K562 (cell line): Measurements from ENCODE around the gene SEMA6C. TPM values are rescaled to one million over a fixed set of nuclear protein-coding genes. Genes with fewer than 3 reads are reported as not detected.

ENCODE experiments used
- ATAC-seq: fragments of 200-7000 bp; cut with Tn5 transposase; 3 replicates; pipeline ENCODE4 v1.9.1; 2020; ENCODE audit warnings: moderate library complexity
- BruUV-seq: library from RNA; stranded (reverse); fragments of 400-500 nt; replicated peaks from 2 replicates; lab custom pipeline; 2021; lab: Mats Ljungman, UMichigan
- CTCF ChIA-PET: fragments of 300-600 bp; formaldehyde crosslinking; extraction: SDS; loops from one replicate; lab custom pipeline; 2021; ENCODE audit warnings: low intra/inter-chr PET ratio; lab: Yijun Ruan, JAX
- POLR2A ChIA-PET: fragments of 300-600, 350-650 bp; sonication (Branson Sonifier 250); formaldehyde crosslinking; extraction: SDS; loops from one replicate; lab custom pipeline; 2021; ENCODE audit warnings: antibody characterized with exemption, inconsistent platforms; lab: Yijun Ruan, JAX
- DNase-seq, 4 experiments: peaks; one replicate each; pipeline versions ENCODE4 v3.0.0 to v3.0.0-alpha.2; 2011 to 2018; ENCODE audit warnings: low spot score in 3 of 4, mixed read lengths in 3 of 4; ENCODE audit errors: extremely low read depth in 1 of 4
- FAIRE-seq: peaks from 2 replicates; lab custom pipeline; 2011; peaks lifted over from hg19 to GRCh38; lab: Jason Lieb, UNC
- H2AFZ ChIP-seq: 2 replicates; pipeline ENCODE4 v1.6.0; 2011; ENCODE audit warnings: low read depth, low read length, control low read depth, inconsistent platforms
- H3K27ac ChIP-seq: fragments of 200-600 bp; 3 replicates; pipeline ENCODE4 v1.8.0; 2011; ENCODE audit warnings: low read depth, mild to moderate bottlenecking, control low read depth, inconsistent platforms, low read length, moderate library complexity, mixed read lengths; ENCODE audit errors: extremely low read depth
- H3K27me3 ChIP-seq, 2 experiments: fragments of 300-600 bp in 1 of 2; 2 replicates in 1 of 2; 3 replicates in 1 of 2; pipeline versions ENCODE4 v1.6.0 to v1.8.0; 2011; ENCODE audit warnings: inconsistent platforms in 2 of 2, low read length in 2 of 2, mild to moderate bottlenecking in 1 of 2, mixed read lengths in 1 of 2, moderate library complexity in 1 of 2; ENCODE audit not compliant: control insufficient read depth in 2 of 2, insufficient read depth in 2 of 2
- H3K36me3 ChIP-seq: fragments of 300-600 bp; 3 replicates; pipeline ENCODE4 v1.8.0; 2011; ENCODE audit warnings: mild to moderate bottlenecking, low read length, inconsistent platforms; ENCODE audit not compliant: control insufficient read depth, insufficient read depth
- H3K4me1 ChIP-seq, 2 experiments: fragments of 200-600 bp in 1 of 2; replicated peaks in 1 of 2; 2 replicates in 1 of 2; 3 replicates in 1 of 2; pipeline versions ENCODE4 v1.5.1 to v1.8.0; 2011; ENCODE audit warnings: inconsistent platforms in 2 of 2, low read length in 2 of 2, mild to moderate bottlenecking in 1 of 2, mixed read lengths in 1 of 2, moderate library complexity in 1 of 2; ENCODE audit not compliant: control insufficient read depth in 2 of 2, insufficient read depth in 2 of 2
- H3K4me2 ChIP-seq: 2 replicates; pipeline ENCODE4 v1.6.1; 2011; ENCODE audit warnings: low read length, control low read depth, inconsistent platforms, mixed read lengths; ENCODE audit not compliant: insufficient read depth
- H3K4me3 ChIP-seq: fragments of 200-600 bp; sonication (generic), shearing (Covaris generic); 2 replicates; pipeline ENCODE4 v1.5.1; 2016; ENCODE audit warnings: control low read depth, inconsistent platforms
- H3K79me2 ChIP-seq: fragments of 200-600 bp; 3 replicates; pipeline ENCODE4 v1.8.0; 2011; ENCODE audit warnings: low read length, inconsistent platforms; ENCODE audit not compliant: control insufficient read depth, insufficient read depth
- H3K9ac ChIP-seq, 2 experiments: 2 replicates each; pipeline versions ENCODE4 v1.6.0 to v1.6.1; 2011; ENCODE audit warnings: low read depth in 2 of 2, low read length in 2 of 2, control low read depth in 1 of 2, inconsistent platforms in 1 of 2, mild to moderate bottlenecking in 1 of 2, mixed read lengths in 1 of 2; ENCODE audit not compliant: insufficient read depth in 1 of 2
- H3K9me1 ChIP-seq: one replicate; pipeline ENCODE4 v1.6.0; 2011; ENCODE audit warnings: inconsistent platforms, mild to moderate bottlenecking, low read length, moderate library complexity; ENCODE audit not compliant: control insufficient read depth, insufficient read depth
- H3K9me3 ChIP-seq: replicated peaks from 2 replicates; pipeline ENCODE4 v1.5.1; 2011; ENCODE audit warnings: low read depth, low read length, inconsistent platforms; ENCODE audit not compliant: control insufficient read depth, insufficient read depth
- H4K20me1 ChIP-seq: replicated peaks from 2 replicates; pipeline ENCODE4 v1.6.1; 2011; ENCODE audit warnings: low read length, inconsistent platforms, mixed read lengths; ENCODE audit not compliant: control insufficient read depth, insufficient read depth
- ATF2 ChIP-seq: sonication (generic); formaldehyde crosslinking; IDR thresholded peaks from 2 replicates; pipeline ENCODE4 v1.8.1; 2022; ENCODE audit warnings: missing genetic modification reagents
- BCLAF1 ChIP-seq, 2 experiments: fragments of 450-650 bp in 1 of 2; IDR thresholded peaks; 2 replicates each; pipeline ENCODE4 v1.6.1; 2011 to 2017; ENCODE audit warnings: low read depth in 2 of 2, antibody characterized with exemption in 1 of 2, borderline replicate concordance in 1 of 2, low read length in 1 of 2, mild to moderate bottlenecking in 1 of 2, mixed read lengths in 1 of 2; ENCODE audit not compliant: control insufficient read depth in 1 of 2
- CREB1 ChIP-seq, 2 experiments: sonication (generic) in 1 of 2; formaldehyde crosslinking in 1 of 2; IDR thresholded peaks; 2 replicates each; pipeline versions ENCODE4 v1.6.1 to v1.8.0; 2012 to 2022; ENCODE audit warnings: inconsistent platforms in 1 of 2, mild to moderate bottlenecking in 1 of 2, missing genetic modification reagents in 1 of 2, moderate library complexity in 1 of 2
- JUND ChIP-seq, 2 experiments: IDR thresholded peaks; 2 replicates in 1 of 2; 3 replicates in 1 of 2; pipeline ENCODE4 v1.6.1; 2011; ENCODE audit warnings: borderline replicate concordance in 2 of 2, low read depth in 2 of 2, low read length in 2 of 2, improper control_type of control experiment in 1 of 2, missing biosample characterization in 1 of 2, missing genetic modification characterization in 1 of 2, missing genetic modification reagents in 1 of 2
- NELFE ChIP-seq: IDR thresholded peaks from 2 replicates; pipeline ENCODE4 v1.6.1; 2011; ENCODE audit warnings: mild to moderate bottlenecking; ENCODE audit not compliant: insufficient read depth, insufficient read length
- RFX5 ChIP-seq: IDR thresholded peaks from 2 replicates; pipeline ENCODE4 v1.6.1; 2011; ENCODE audit warnings: low read depth, mild to moderate bottlenecking, improper control_type of control experiment, low read length
- ZBTB1 ChIP-seq: sonication (generic); formaldehyde crosslinking; IDR thresholded peaks from 2 replicates; pipeline ENCODE4 v1.8.1; 2023; ENCODE audit warnings: missing genetic modification reagents, low read depth, mild to moderate bottlenecking, borderline replicate concordance
- ZBTB26 ChIP-seq: fragments of 450-650 bp; formaldehyde crosslinking; IDR thresholded peaks from 2 replicates; pipeline ENCODE4 v1.4.0; 2022; ENCODE audit warnings: missing genetic modification characterization
- ZBTB8A ChIP-seq: fragments of 450-650 bp; IDR thresholded peaks from 2 replicates; pipeline ENCODE4 v1.6.1; 2018; ENCODE audit warnings: mild to moderate bottlenecking, moderate library complexity; ENCODE audit not compliant: partially characterized antibody
- ZFP36 ChIP-seq: fragments of 150-350 bp; IDR thresholded peaks from 2 replicates; pipeline ENCODE4 v1.6.1; 2018; ENCODE audit warnings: low read length, low read depth; ENCODE audit not compliant: partially characterized antibody
- ZNF449 ChIP-seq: fragments of 250-450 bp; sonication (Bioruptor Pico); IDR thresholded peaks from 2 replicates; pipeline ENCODE4 v1.8.0; 2022; ENCODE audit warnings: moderate library complexity, mild to moderate bottlenecking, inconsistent platforms
- WGBS: fragments of 100-300 bp; shearing (Covaris generic); methylation state at CpG from one replicate; pipeline ENCODE4 v1.1.6; 2016; ENCODE audit warnings: low coverage, mixed read lengths; ENCODE audit not compliant: insufficient coverage; ENCODE audit errors: missing lambda C conversion rate; 5-methylcytosine and 5-hydroxymethylcytosine counted together
- in situ Hi-C: fragments of 300-500 bp; cut with MboI; formaldehyde crosslinking; loops from 4 replicates; pipeline ENCODE4 v1.15.0; 2018; ENCODE audit warnings: inconsistent platforms, mixed read lengths
- intact Hi-C: fragments of 100-400 bp; cut with micrococcal nuclease; formaldehyde crosslinking; loops from 2 replicates; pipeline ENCODE4 v1.14.2; 2022
- polyA plus RNA-seq, 8 experiments: library from polyadenylated mRNA; depleted of rRNA in 4 of 8; stranded (reverse) in 5 of 8; unstranded in 3 of 8; fragments of >200 nt; fragmentation: Nextera tagmentation in 2 of 8; fragmentation: Illumina TruSeq in 1 of 8; extraction: Ambion mirVana in 2 of 8; extraction: Trizol in 1 of 8; gene quantifications; 2 replicates each; pipeline versions ENCODE4 v1.2.1 to v1.2.3, GENCODE V29; 2011 to 2014; ENCODE audit warnings: inconsistent platforms in 1 of 8, missing spikeins in 1 of 8
- total RNA-seq, 7 experiments: library from RNA; depleted of rRNA in 6 of 7; stranded (reverse); fragments of >200 nt in 6 of 7; fragmentation: Illumina TruSeq in 2 of 7; extraction: Trizol in 2 of 7; gene quantifications; 2 replicates each; pipeline versions ENCODE4 v1.2.1 to v1.2.3, GENCODE V29; 2011 to 2021; ENCODE audit warnings: low replicate concordance in 1 of 7

The SEMA6C gene
- total and polyA plus RNA-seq, 9 of the 15 experiments (the other 6 are each of a cell fraction or from before 2014, with no cell fraction given) = 0.03 to 4.6 (median 0.95) TPM

- ChIA-PET POLR2A (interaction anchor here (0.6 to 1.7 kb wide), 10 partner anchors 10 to 562 kb away, joined by 3 to 5 read pairs (median 4); partner anchors contain the start of genes MLLT11, TMOD4 and VPS72), CTCF (interaction anchor here (0.7 to 1.3 kb wide), 2 partner anchors 67 to 90 kb away, joined by 3 to 5 read pairs; no protein-coding TSS in a partner anchor)
- peaks cover 10 to 16% of the 10 kb centered on the region in 2 experiments; a peak in 4 of 5 replicates for H3K4me1 ChIP-seq
- in situ Hi-C loops (no loop called here), intact Hi-C loops (no loop called here)
- H3K9ac ChIP-seq = peak within 1 kb of the TSS; percentile 87 to 92
- under 1% methylated on average over 38 of the region's 38 CpGs for WGBS
- BruUV-seq = TSS peak; percentile 91
- peak within 1 kb of the TSS; percentile 96 for H3K4me2 ChIP-seq
- FAIRE-seq (peak; percentile 99), DNase-seq (peak; percentile 88 to 99 (median 92)), ATAC-seq (peak; percentile 98)
- H3K27me3 ChIP-seq = no peaks in the 10 kb centered on the region
- peaks cover 31% of the 10 kb centered on the region for H3K79me2 ChIP-seq
- peak within 1 kb of the TSS; percentile 64 for H3K4me3 ChIP-seq
- peaks cover 34% of the 10 kb centered on the region; the same call in 2 of the 3 replicates for H3K36me3 ChIP-seq
- no peaks in the 10 kb centered on the region for H3K9me3 ChIP-seq
- no peaks in the 10 kb centered on the region for H3K9me1 ChIP-seq
- no peaks in the 10 kb centered on the region for H4K20me1 ChIP-seq
- H3K27ac ChIP-seq = peak within 1 kb of the TSS; percentile 74
- H2AFZ ChIP-seq = peak within 1 kb of the TSS; percentile 98
- TF ChIP-seq ZBTB1 (CRISPR knock-in tag) (no peak), JUND (IDR thresholded peaks at IDR 0.05; ENCODE audit: borderline replicate concordance, low read depth, low read length) (peak; percentile 69), JUND (tag; IDR thresholded peaks at IDR 0.05; ENCODE audit: borderline replicate concordance, low read depth, low read length) (peak; percentile 67; the same call in 2 of the 3 replicates), ATF2 (no peak), ZBTB8A (peak; percentile 100), RFX5 (no peak), ZBTB26 (no peak), ZFP36 (peak; percentile 47), CREB1 (IDR thresholded peaks at IDR 0.05) (peak; percentile 78), CREB1 (CRISPR knock-in tag; IDR thresholded peaks at IDR 0.05) (peak; percentile 86), NELFE (no peak), BCLAF1 (IDR thresholded peaks at IDR 0.05; ENCODE audit: borderline replicate concordance in 1 of 2, control insufficient read depth in 1 of 2, low read depth in 2 of 2, low read length in 1 of 2) (peak in 1 of 2 experiments; percentile 93; a peak in 2 of 4 replicates), ZNF449 (CRISPR knock-in tag) (no peak)
Measured at GRCh38 chr1:151165738-151166504, 19.5 kb upstream of the SEMA6C start, which contains the start of the genes LYSMD1 and SCNM1. LYSMD1 (minus strand) TSS chr1:151165902; CDS start chr1:151165258, 644 bp downstream. SCNM1 (plus strand) TSS chr1:151166144; CDS start chr1:151166153, 9 bp downstream.
